Measurements from ENCODE around the gene SMIM9.

DNA sequence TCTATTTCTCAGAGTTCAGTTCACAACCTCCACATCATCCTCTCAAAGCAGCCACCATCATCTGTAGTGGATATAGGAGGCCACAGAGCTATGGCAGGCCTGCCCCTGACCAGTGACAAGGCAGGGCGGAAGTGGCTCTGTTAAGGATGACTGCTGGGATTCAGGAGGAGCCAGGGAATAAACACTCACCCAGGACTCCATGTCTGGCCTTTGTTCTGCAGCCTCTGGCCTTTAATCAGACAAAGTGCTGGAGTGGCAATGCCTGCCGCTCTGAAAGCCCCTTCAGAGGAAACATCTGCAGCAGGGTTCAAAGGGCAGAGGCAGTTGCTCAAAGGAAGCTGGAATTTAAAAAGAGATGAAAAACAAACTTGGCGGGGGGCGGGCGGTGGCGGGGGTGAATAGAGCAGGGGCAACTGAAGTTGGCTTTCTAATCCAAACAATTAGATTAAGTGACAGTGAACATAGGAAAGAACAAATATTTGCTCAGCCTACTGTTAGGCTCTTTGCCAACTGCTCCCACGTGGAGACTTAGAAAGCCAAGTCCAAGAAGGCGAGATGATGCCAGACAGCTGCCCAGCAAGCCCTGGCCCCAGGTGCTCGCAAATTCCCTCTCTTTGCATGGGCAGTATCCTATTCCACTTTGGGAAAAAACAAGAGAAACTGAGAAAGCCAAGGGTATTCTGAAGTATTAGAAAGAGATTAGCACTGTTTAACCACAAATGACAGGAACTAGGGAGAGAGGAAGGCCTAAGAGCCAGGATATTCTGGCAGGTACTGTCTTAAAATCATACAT, 34.7 kb downstream of the SMIM9 start:
- TF ChIP-seq, protein P1, sequence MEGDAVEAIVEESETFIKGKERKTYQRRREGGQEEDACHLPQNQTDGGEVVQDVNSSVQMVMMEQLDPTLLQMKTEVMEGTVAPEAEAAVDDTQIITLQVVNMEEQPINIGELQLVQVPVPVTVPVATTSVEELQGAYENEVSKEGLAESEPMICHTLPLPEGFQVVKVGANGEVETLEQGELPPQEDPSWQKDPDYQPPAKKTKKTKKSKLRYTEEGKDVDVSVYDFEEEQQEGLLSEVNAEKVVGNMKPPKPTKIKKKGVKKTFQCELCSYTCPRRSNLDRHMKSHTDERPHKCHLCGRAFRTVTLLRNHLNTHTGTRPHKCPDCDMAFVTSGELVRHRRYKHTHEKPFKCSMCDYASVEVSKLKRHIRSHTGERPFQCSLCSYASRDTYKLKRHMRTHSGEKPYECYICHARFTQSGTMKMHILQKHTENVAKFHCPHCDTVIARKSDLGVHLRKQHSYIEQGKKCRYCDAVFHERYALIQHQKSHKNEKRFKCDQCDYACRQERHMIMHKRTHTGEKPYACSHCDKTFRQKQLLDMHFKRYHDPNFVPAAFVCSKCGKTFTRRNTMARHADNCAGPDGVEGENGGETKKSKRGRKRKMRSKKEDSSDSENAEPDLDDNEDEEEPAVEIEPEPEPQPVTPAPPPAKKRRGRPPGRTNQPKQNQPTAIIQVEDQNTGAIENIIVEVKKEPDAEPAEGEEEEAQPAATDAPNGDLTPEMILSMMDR (IDR thresholded peaks at IDR 0.05), result no peak
- TF ChIP-seq POLR2A (IDR thresholded peaks at IDR 0.05), result no peak

Measured in adrenal gland (tissue), 5 donors.